ENCODE measurements around the gene DOCK2.
A peak's percentile ranks its signal among the peaks of the same experiment; 100 is the strongest.
"Not testable (repeated sequence)": the region's sequence is repeated elsewhere in the genome, so short reads cannot be mapped to it uniquely, and the experiment has no call there.

Gene DOCK2

GRCh38 chr5:169719360-169720314, 82.6 kb downstream of the DOCK2 start:
- TF ChIP-seq, protein P1, sequence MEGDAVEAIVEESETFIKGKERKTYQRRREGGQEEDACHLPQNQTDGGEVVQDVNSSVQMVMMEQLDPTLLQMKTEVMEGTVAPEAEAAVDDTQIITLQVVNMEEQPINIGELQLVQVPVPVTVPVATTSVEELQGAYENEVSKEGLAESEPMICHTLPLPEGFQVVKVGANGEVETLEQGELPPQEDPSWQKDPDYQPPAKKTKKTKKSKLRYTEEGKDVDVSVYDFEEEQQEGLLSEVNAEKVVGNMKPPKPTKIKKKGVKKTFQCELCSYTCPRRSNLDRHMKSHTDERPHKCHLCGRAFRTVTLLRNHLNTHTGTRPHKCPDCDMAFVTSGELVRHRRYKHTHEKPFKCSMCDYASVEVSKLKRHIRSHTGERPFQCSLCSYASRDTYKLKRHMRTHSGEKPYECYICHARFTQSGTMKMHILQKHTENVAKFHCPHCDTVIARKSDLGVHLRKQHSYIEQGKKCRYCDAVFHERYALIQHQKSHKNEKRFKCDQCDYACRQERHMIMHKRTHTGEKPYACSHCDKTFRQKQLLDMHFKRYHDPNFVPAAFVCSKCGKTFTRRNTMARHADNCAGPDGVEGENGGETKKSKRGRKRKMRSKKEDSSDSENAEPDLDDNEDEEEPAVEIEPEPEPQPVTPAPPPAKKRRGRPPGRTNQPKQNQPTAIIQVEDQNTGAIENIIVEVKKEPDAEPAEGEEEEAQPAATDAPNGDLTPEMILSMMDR (IDR thresholded peaks at IDR 0.05; ENCODE audit: extremely low read depth, missing control alignments), result no peak

DNA sequence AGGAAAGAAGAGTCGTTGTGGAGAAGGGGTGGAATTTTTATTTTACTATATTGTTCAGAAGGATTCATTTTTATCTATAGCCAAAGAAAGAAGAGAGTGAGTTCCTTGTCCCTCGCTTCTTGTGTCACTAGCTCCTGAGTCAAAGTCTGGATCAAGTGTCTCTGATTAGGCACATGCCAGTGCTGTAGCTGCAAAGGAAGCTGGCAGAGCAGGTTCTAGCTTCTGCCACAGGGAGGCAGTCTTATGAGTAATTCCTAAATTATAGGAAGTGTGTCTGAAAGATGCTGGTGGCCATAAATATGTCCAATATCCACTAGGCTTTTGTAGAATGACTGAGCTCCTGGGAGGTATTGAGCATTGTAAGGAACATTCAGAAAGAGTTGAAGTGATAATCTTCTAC, 84.7 kb downstream of the DOCK2 start:
- TF ChIP-seq, protein P1 (IDR thresholded peaks at IDR 0.05; ENCODE audit: extremely low read depth, missing control alignments), result no peak
- no peak for DNase-seq (ENCODE audit: low spot score)

More at GRCh38 chr5:169719360-169720314, 82.6 kb downstream of the DOCK2 start:
- peak; percentile 40 for DNase-seq (ENCODE audit: low spot score)

DNA sequence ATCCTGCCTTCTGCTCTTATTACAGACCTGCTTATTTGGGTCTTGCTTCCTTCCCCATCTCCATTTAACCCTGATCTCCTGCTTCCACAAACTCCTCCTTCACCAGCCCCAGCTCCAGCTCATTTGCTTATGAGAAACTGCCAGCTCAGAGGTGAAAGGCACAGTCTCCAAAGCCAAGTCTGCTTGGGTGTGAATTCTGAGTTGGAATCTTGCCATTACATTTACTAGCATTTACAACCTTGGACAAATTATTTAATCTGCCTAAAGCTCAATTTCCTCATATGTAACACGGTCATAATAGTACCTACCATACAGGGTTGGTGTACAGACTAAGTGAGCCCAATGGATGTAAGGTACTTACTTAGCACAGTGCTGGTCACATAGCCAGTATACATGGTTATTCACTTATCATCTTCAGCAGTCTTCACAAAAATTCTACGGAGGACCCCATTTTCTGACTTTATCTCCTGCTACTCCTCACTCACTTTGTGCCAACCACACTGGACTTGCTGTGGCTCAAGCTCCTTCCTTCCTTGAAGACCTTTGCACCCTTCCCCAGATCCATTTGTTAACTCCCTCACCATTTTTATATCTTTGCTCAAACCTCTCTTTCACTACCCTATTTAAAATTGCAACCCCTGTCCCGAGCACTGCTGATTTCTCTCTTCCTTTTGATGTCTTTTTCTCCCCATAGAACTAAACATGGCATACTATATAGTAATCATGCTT, 86.2 kb downstream of the DOCK2 start:
- no peak for DNase-seq (ENCODE audit: low spot score)
- TF ChIP-seq, protein P1 (IDR thresholded peaks at IDR 0.05; ENCODE audit: extremely low read depth, missing control alignments), result no peak

- DNase-seq (ENCODE audit: low spot score), result no peak
- TF ChIP-seq, protein P1 (IDR thresholded peaks at IDR 0.05; ENCODE audit: extremely low read depth, missing control alignments), result no peak
Measured at GRCh38 chr5:169724303-169725087, 87.4 kb downstream of the DOCK2 start.

- DNase-seq (ENCODE audit: low spot score), result not testable (repeated sequence)
Measured at GRCh38 chr5:169725665-169726064, 88.6 kb downstream of the DOCK2 start.

DNA sequence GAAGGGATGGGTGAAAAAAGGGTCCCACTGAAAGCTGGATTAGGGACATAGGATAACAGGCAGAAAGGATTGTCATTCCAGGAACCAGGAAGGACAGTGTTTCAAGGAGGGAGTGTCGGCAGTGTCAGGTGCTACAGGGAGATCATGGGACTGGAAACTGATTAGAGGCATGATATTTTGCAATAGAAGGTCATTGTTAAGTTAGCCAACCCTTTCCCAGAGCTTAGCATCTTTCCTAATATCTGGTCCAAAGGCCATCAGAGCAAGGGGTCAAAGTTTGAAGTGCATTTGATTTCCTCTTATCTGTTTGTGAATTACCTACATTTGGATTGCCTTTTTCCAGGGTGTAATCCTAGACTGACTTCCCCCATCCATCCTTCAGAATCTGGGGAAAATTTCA, 91.3 kb downstream of the DOCK2 start:
- TF ChIP-seq, protein P1 (IDR thresholded peaks at IDR 0.05; ENCODE audit: extremely low read depth, missing control alignments), result no peak
- no peak for DNase-seq (ENCODE audit: low spot score)

DNA sequence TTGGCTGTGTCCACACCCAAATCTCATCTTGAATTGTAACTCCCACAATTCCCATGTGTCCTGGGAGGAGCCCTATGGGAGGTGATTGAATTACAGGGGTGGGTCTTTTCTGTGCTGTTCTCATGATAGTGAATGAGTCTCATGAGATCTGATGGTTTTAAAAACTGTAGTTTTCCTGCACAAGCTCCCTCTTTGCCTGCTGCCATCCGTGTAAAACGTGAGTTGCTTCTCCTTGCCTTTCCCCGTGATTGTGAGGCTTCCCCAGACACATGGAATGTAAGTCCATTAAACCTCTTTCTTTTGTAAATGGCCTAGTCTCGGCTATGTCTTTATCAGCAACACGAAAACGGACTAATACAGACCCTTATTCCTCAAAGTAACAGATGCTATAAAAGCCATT, 94.1 kb downstream of the DOCK2 start:
- no peak for DNase-seq (ENCODE audit: low spot score)
- TF ChIP-seq, protein P1 (IDR thresholded peaks at IDR 0.05; ENCODE audit: extremely low read depth, missing control alignments), result no peak
